Tibial artery (tissue), 4 donors: ENCODE data around the gene MUC12.

Source experiments
- DNase-seq, 2 donors: peaks; one replicate each; pipeline ENCODE4 v3.0.0-alpha.2; 2019
- H3K27ac ChIP-seq, 2 donors: fragments of 200-600 bp; sonication (generic) in 1 of 2; 1 replicate in 1 of 2; 2 replicates in 1 of 2; pipeline ENCODE4 v1.5.1; 2018 to 2019; ENCODE audit warnings: mild to moderate bottlenecking in 1 of 2
- H3K27me3 ChIP-seq, 2 donors: fragments of 200-600 bp; sonication (generic) in 1 of 2; one replicate each; pipeline versions ENCODE4 v1.5.1 to v1.6.0; 2016 to 2019
- H3K36me3 ChIP-seq, 3 donors: fragments of 200-600 bp; sonication (generic) in 2 of 3; one replicate each; pipeline ENCODE4 v1.5.1; 2016 to 2019; ENCODE audit warnings: mild to moderate bottlenecking in 2 of 3
- H3K4me1 ChIP-seq, 4 donors: fragments of 200-600 bp; sonication (generic) in 2 of 4; 1 replicate in 3 of 4; 2 replicates in 1 of 4; pipeline ENCODE4 v1.5.1; 2016 to 2019
- H3K4me3 ChIP-seq, 2 donors: fragments of 200-600 bp; sonication (generic) in 1 of 2; 1 replicate in 1 of 2; 2 replicates in 1 of 2; pipeline ENCODE4 v1.5.1; 2018 to 2019; ENCODE audit warnings: mild to moderate bottlenecking in 2 of 2
- H3K9me3 ChIP-seq, 3 donors: fragments of 200-600 bp; sonication (generic) in 1 of 3; one replicate each; pipeline ENCODE4 v1.5.1; 2016 to 2019
- intact Hi-C: fragments of 100-400 bp; cut with DNase I; formaldehyde crosslinking; loops from one replicate; pipeline ENCODE4 v1.15.0; 2023; ENCODE audit warnings: low total_unique reads
- TF ChIP-seq, protein P1 (sequence below), 2 experiments: fragments of 200-600 bp in 1 of 2; fragments of 450-650 bp in 1 of 2; IDR thresholded peaks; one replicate each; pipeline ENCODE4 v1.5.1; 2017 to 2019; ENCODE audit warnings: antibody characterized with exemption in 2 of 2, mild to moderate bottlenecking in 1 of 2, moderate library complexity in 1 of 2

Gene MUC12

DNA sequence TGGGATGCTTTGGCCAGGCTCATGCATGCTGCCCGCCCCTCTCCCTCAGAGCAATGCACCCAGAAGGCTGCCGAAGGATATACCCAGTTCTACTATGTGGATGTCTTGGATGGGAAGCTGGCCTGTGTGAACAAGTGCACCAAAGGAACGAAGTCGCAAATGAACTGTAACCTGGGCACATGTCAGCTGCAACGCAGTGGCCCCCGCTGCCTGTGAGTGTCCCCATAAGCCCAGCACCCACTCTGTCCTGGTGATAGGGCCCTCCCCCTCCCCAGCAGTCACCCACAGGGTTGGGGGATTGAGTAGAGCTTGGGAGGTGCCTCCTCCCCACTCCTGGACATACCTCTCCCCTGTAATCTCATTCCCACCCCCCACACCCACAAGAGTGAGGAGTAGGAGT lies 43.6 kb downstream of the MUC12 start:
- Histone ChIP-seq H3K27me3 (peaks cover 0 to 21% of the 10 kb centered on the region in 2 donors), H3K27ac (no peak overlapping the region), H3K36me3 (no peaks in the 10 kb centered on the region), H3K4me1 (peaks cover 0 to 13% (median 12%) of the 10 kb centered on the region in 4 donors), H3K4me3 (no peak overlapping the region), H3K9me3 (no peaks in the 10 kb centered on the region)
- DNase-seq, result no peak
- TF ChIP-seq, protein P1, sequence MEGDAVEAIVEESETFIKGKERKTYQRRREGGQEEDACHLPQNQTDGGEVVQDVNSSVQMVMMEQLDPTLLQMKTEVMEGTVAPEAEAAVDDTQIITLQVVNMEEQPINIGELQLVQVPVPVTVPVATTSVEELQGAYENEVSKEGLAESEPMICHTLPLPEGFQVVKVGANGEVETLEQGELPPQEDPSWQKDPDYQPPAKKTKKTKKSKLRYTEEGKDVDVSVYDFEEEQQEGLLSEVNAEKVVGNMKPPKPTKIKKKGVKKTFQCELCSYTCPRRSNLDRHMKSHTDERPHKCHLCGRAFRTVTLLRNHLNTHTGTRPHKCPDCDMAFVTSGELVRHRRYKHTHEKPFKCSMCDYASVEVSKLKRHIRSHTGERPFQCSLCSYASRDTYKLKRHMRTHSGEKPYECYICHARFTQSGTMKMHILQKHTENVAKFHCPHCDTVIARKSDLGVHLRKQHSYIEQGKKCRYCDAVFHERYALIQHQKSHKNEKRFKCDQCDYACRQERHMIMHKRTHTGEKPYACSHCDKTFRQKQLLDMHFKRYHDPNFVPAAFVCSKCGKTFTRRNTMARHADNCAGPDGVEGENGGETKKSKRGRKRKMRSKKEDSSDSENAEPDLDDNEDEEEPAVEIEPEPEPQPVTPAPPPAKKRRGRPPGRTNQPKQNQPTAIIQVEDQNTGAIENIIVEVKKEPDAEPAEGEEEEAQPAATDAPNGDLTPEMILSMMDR (IDR thresholded peaks at IDR 0.05), result no peak
- intact Hi-C loops, result no loop called here

DNA sequence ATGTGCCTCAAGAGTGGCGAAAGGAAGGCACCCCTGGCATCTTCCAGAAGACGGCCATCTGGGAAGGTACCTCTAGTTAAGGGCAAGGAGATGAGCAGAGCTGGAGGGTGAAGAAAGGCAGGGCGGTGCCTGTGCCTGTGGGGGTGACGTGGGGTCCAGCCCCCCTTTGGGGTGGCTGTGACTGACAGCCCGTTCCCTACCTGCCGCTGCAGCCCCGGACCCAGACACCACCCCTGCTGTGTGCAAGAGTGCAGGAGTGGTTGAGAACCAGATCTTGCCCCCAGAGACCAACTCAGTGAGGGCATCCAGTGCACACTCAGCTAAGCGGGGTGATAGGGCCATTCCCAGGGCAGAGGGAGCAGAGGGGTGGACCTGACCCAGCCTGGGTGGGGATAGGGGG lies 46.3 kb downstream of the MUC12 start:
- Histone ChIP-seq H3K4me3 (no peak overlapping the region), H3K9me3 (no peaks in the 10 kb centered on the region), H3K36me3 (no peaks in the 10 kb centered on the region), H3K4me1 (peaks cover 0 to 13% (median 12%) of the 10 kb centered on the region in 4 donors), H3K27ac (no peak overlapping the region), H3K27me3 (peaks cover 0 to 18% of the 10 kb centered on the region in 2 donors)
- TF ChIP-seq, protein P1 (IDR thresholded peaks at IDR 0.05), result no peak
- DNase-seq, result no peak
- intact Hi-C loops, result no loop called here

- Histone ChIP-seq H3K4me3 (peak overlapping the region; percentile 45 to 47), H3K27me3 (peaks cover 0 to 24% of the 10 kb centered on the region in 2 donors), H3K27ac (no peak overlapping the region), H3K9me3 (no peaks in the 10 kb centered on the region), H3K36me3 (no peaks in the 10 kb centered on the region), H3K4me1 (peaks cover 0 to 13% (median 12%) of the 10 kb centered on the region in 4 donors)
- TF ChIP-seq, protein P1 (IDR thresholded peaks at IDR 0.05), result no peak
- intact Hi-C loops, result no loop called here
- DNase-seq, result peak in 1 of 2 donors; percentile 47
Observed at GRCh38 chr7:101017064-101017777, 47.9 kb downstream of the MUC12 start.

- Histone ChIP-seq H3K36me3 (no peaks in the 10 kb centered on the region), H3K4me1 (peaks cover 0 to 13% (median 12%) of the 10 kb centered on the region in 4 donors), H3K27me3 (peaks cover 0 to 24% of the 10 kb centered on the region in 2 donors), H3K9me3 (no peaks in the 10 kb centered on the region), H3K27ac (no peak overlapping the region), H3K4me3 (no peak overlapping the region)
- TF ChIP-seq, protein P1 (IDR thresholded peaks at IDR 0.05), result no peak
- intact Hi-C loops, result no loop called here
- no peak for DNase-seq
Observed at GRCh38 chr7:101018271-101019167, 49.2 kb downstream of the MUC12 start.

DNA sequence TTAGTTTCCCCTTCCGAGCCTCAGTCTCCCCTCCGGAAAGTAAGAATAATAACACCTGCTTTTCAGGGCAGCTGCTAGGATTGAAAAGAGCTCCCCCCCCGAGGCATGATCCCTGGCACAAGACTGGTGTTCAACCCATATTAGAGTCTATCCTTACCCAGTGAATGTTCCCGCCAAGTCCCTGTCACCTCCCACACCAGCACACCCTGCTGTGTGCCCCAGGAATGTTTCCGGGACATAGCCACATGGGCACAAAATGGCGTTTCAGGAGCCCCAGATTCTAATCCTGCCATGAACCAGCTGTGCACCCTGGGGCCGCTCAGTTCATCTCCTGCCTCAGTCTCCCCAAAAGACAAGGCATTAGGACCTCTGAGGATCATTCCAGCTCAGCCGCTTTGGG lies 51.1 kb downstream of the MUC12 start:
- no peaks in the 10 kb centered on the region for H3K36me3 ChIP-seq
- no peak for DNase-seq
- intact Hi-C loops, result no loop called here
- no peak overlapping the region for H3K4me3 ChIP-seq
- no peaks in the 10 kb centered on the region for H3K9me3 ChIP-seq
- H3K27ac ChIP-seq, result no peak overlapping the region
- H3K27me3 ChIP-seq, result peaks cover 0 to 17% of the 10 kb centered on the region in 2 donors
- H3K4me1 ChIP-seq, result peaks cover 0 to 13% (median 12%) of the 10 kb centered on the region in 4 donors
- TF ChIP-seq, protein P1 (IDR thresholded peaks at IDR 0.05), result no peak
